ACHN (cell line): ENCODE results near the gene PLSCR4.
"Not testable (repeated sequence)": the region's sequence is repeated elsewhere in the genome, so short reads cannot be mapped to it uniquely, and the experiment has no call there.

Experiments
- DNase-seq: peaks from one replicate; pipeline ENCODE4 v3.0.0-alpha.2; 2015
- in situ Hi-C: cut with HindIII; loops from 2 replicates; pipeline ENCODE4 v1.10.0; 2017; ENCODE audit warnings: low sequenced_read_pairs, low pct_ligation_motif_present, low pct_unique_long_range_greater_than_20kb

PLSCR4 gene

GRCh38 chr3:146250449-146251382 is at the start of gene PLSCR4:
Gene PLSCR4, minus strand, starts transcription at chr3:146251105. Its CDS starts 29,034 bp downstream, at chr3:146222071.
- peak; percentile 71 for DNase-seq
- in situ Hi-C loops, result no loop called here

GRCh38 chr3:146293401-146293800 is 42.5 kb upstream of the PLSCR4 start:
- DNase-seq, in situ Hi-C loops: not testable (repeated sequence)

GRCh38 chr3:146283781-146284445 is 33.0 kb upstream of the PLSCR4 start:
- no peak for DNase-seq
- in situ Hi-C loops, result no loop called here

GRCh38 chr3:146280864-146281263 is 30.0 kb upstream of the PLSCR4 start:
- no peak for DNase-seq
- in situ Hi-C loops, result no loop called here

GRCh38 chr3:146279951-146280350 is 29.0 kb upstream of the PLSCR4 start:
- in situ Hi-C loops, result no loop called here
- DNase-seq, result no peak

GRCh38 chr3:146279013-146279412 is 28.1 kb upstream of the PLSCR4 start:
- in situ Hi-C loops, result no loop called here
- no peak for DNase-seq

- no peak for DNase-seq
- in situ Hi-C loops, result no loop called here
Measured at GRCh38 chr3:146277953-146278631, 27.2 kb upstream of the PLSCR4 start.

GRCh38 chr3:146275476-146275875 is 24.6 kb upstream of the PLSCR4 start:
- in situ Hi-C loops, result no loop called here
- DNase-seq, result no peak

- in situ Hi-C loops, result no loop called here
- no peak for DNase-seq
Measured at GRCh38 chr3:146274833-146275232, 23.9 kb upstream of the PLSCR4 start.

GRCh38 chr3:146273721-146274407 is 23.0 kb upstream of the PLSCR4 start:
- in situ Hi-C loops, result no loop called here
- DNase-seq, result no peak

- in situ Hi-C loops, result no loop called here
- no peak for DNase-seq
Measured at GRCh38 chr3:146271180-146271579, 20.3 kb upstream of the PLSCR4 start.

GRCh38 chr3:146269271-146269670 is 18.4 kb upstream of the PLSCR4 start:
- in situ Hi-C loops, result no loop called here

GRCh38 chr3:146268535-146269219 is 17.8 kb upstream of the PLSCR4 start:
- in situ Hi-C loops, result no loop called here
- no peak for DNase-seq

More at GRCh38 chr3:146269271-146269670, 18.4 kb upstream of the PLSCR4 start:
- no peak for DNase-seq

GRCh38 chr3:146265720-146266119 is 14.8 kb upstream of the PLSCR4 start:
- in situ Hi-C loops, result no loop called here
- DNase-seq, result no peak

- in situ Hi-C loops, result no loop called here
- DNase-seq, result no peak
Measured at GRCh38 chr3:146262371-146263110, 11.6 kb upstream of the PLSCR4 start.

- in situ Hi-C loops, result no loop called here
Measured at GRCh38 chr3:146259880-146260589, 9.1 kb upstream of the PLSCR4 start.

More at GRCh38 chr3:146259880-146260589, 9.1 kb upstream of the PLSCR4 start:
- DNase-seq, result no peak
